Lower leg skin (tissue), 3 donors: ENCODE data around the gene WWOX.

Source experiments
- CTCF ChIP-seq, 3 donors: fragments of 450-650 bp; IDR thresholded peaks; one replicate each; pipeline ENCODE4 v1.5.1; 2016; ENCODE audit warnings: antibody characterized with exemption in 3 of 3, mild to moderate bottlenecking in 3 of 3, moderate library complexity in 2 of 3
- POLR2A ChIP-seq, 2 donors: fragments of 450-650 bp; IDR thresholded peaks; one replicate each; pipeline ENCODE4 v1.6.1; 2016 to 2017; ENCODE audit warnings: antibody characterized with exemption in 2 of 2, mild to moderate bottlenecking in 1 of 2, moderate library complexity in 1 of 2

GRCh38 chr16:78392585-78393195, 293.2 kb downstream of the WWOX start:
- TF ChIP-seq CTCF (IDR thresholded peaks at IDR 0.05) (no peak), POLR2A (IDR thresholded peaks at IDR 0.05) (no peak)
